H9 (cell line): ENCODE data around the gene ITPR1. TPM values are rescaled to one million over a fixed set of nuclear protein-coding genes. Genes with fewer than 3 reads are reported as not detected.

Source experiments
- DNase-seq: peaks from one replicate; pipeline ENCODE4 v3.0.0-alpha.2; 2017
- H2AFZ ChIP-seq: one replicate; pipeline ENCODE4 v1.6.1; 2013; ENCODE audit warnings: mild to moderate bottlenecking, low read length, control low read depth, moderate library complexity
- H2AK5ac ChIP-seq: 2 replicates; pipeline ENCODE4 v1.6.1; 2013; ENCODE audit warnings: low read length, control low read depth, mixed read lengths; ENCODE audit not compliant: insufficient read length
- H2BK120ac ChIP-seq: one replicate; pipeline ENCODE4 v1.6.1; 2013; ENCODE audit warnings: low read depth, mild to moderate bottlenecking, low read length, control low read depth, inconsistent platforms; ENCODE audit not compliant: poor library complexity, severe bottlenecking
- H2BK12ac ChIP-seq: 2 replicates; pipeline ENCODE4 v1.6.1; 2013; ENCODE audit warnings: low read length, control low read depth, mixed read lengths, low read depth; ENCODE audit not compliant: insufficient read length
- H2BK15ac ChIP-seq: 2 replicates; pipeline ENCODE4 v1.6.1; 2013; ENCODE audit warnings: low read depth, low read length, control low read depth
- H2BK20ac ChIP-seq: one replicate; pipeline ENCODE4 v1.6.1; 2013; ENCODE audit warnings: low read depth, mild to moderate bottlenecking, low read length, control low read depth, inconsistent platforms; ENCODE audit not compliant: poor library complexity, severe bottlenecking
- H2BK5ac ChIP-seq: 2 replicates; pipeline ENCODE4 v1.6.1; 2013; ENCODE audit warnings: low read length, control low read depth, mixed read lengths; ENCODE audit not compliant: insufficient read length
- H3K14ac ChIP-seq: 2 replicates; pipeline ENCODE4 v1.6.1; 2013; ENCODE audit warnings: low read length, control low read depth; ENCODE audit not compliant: insufficient read depth
- H3K18ac ChIP-seq: 2 replicates; pipeline ENCODE4 v1.6.1; 2013; ENCODE audit warnings: low read depth, mild to moderate bottlenecking, mixed read lengths, low read length, control low read depth; ENCODE audit not compliant: insufficient read length
- H3K23ac ChIP-seq: 2 replicates; pipeline ENCODE4 v1.6.1; 2013; ENCODE audit warnings: low read length, control low read depth, mixed read lengths, low read depth; ENCODE audit not compliant: insufficient read length
- H3K23me2 ChIP-seq: 2 replicates; pipeline ENCODE4 v1.6.1; 2013; ENCODE audit warnings: low read depth, mild to moderate bottlenecking, mixed read lengths, low read length, control low read depth; ENCODE audit not compliant: insufficient read length, poor library complexity, severe bottlenecking
- H3K27ac ChIP-seq: 2 replicates; pipeline ENCODE4 v1.5.1; 2013; ENCODE audit warnings: low read length, control low read depth, mixed read lengths, low read depth; ENCODE audit not compliant: insufficient read length
- H3K27me3 ChIP-seq: 2 replicates; pipeline ENCODE4 v1.6.1; 2013; ENCODE audit warnings: low read length, control low read depth, inconsistent platforms; ENCODE audit not compliant: insufficient read depth
- H3K4ac ChIP-seq: 2 replicates; pipeline ENCODE4 v1.6.1; 2013; ENCODE audit warnings: low read depth, mild to moderate bottlenecking, control low read depth, inconsistent platforms, low read length, moderate library complexity
- H3K4me1 ChIP-seq: 2 replicates; pipeline ENCODE4 v1.6.1; 2013; ENCODE audit warnings: low read length, control low read depth, inconsistent platforms; ENCODE audit not compliant: insufficient read depth
- H3K4me2 ChIP-seq: 2 replicates; pipeline ENCODE4 v1.6.1; 2013; ENCODE audit warnings: low read length, control low read depth, mixed read lengths; ENCODE audit not compliant: insufficient read length, insufficient read depth
- H3K56ac ChIP-seq: 2 replicates; pipeline ENCODE4 v1.6.1; 2013; ENCODE audit warnings: low read depth, mild to moderate bottlenecking, mixed read lengths, low read length, control low read depth; ENCODE audit not compliant: insufficient read length
- H3K79me1 ChIP-seq: 2 replicates; pipeline ENCODE4 v1.6.1; 2013; ENCODE audit warnings: low read depth, mild to moderate bottlenecking, moderate library complexity, low read length, control low read depth, inconsistent platforms; ENCODE audit not compliant: insufficient read depth, poor library complexity, severe bottlenecking
- H3K79me2 ChIP-seq: 2 replicates; pipeline ENCODE4 v1.6.1; 2013; ENCODE audit warnings: low read length, control low read depth, inconsistent platforms; ENCODE audit not compliant: insufficient read depth
- H3K9ac ChIP-seq: 2 replicates; pipeline ENCODE4 v1.6.1; 2013; ENCODE audit warnings: low read length, control low read depth, mixed read lengths; ENCODE audit not compliant: insufficient read length; ENCODE audit errors: extremely low read depth
- H3K9me3 ChIP-seq: one replicate; pipeline ENCODE4 v1.6.1; 2013; ENCODE audit warnings: low read depth, low read length, inconsistent platforms; ENCODE audit not compliant: control insufficient read depth
- H3T11ph ChIP-seq: one replicate; pipeline ENCODE4 v1.6.1; 2013; ENCODE audit warnings: mild to moderate bottlenecking, low read length, control low read depth, inconsistent platforms
- H4K20me1 ChIP-seq: one replicate; pipeline ENCODE4 v1.6.1; 2013; ENCODE audit not compliant: control insufficient read depth, insufficient read length, insufficient read depth
- H4K5ac ChIP-seq: 2 replicates; pipeline ENCODE4 v1.6.1; 2013; ENCODE audit warnings: low read depth, mild to moderate bottlenecking, mixed read lengths, low read length, control low read depth; ENCODE audit not compliant: insufficient read length
- H4K8ac ChIP-seq: replicated peaks from 2 replicates; pipeline ENCODE4 v1.6.1; 2013; ENCODE audit warnings: low read length, control low read depth, mixed read lengths, low read depth; ENCODE audit not compliant: insufficient read length
- H4K91ac ChIP-seq: 2 replicates; pipeline ENCODE4 v1.6.1; 2013; ENCODE audit warnings: low read depth, mild to moderate bottlenecking, moderate library complexity, mixed read lengths, low read length, control low read depth; ENCODE audit not compliant: insufficient read length
- H3K27ac Mint-ChIP-seq, 3 experiments: 2 replicates in 2 of 3; 3 replicates in 1 of 3; pipeline ENCODE4 v1.8.0; 2020 to 2021; ENCODE audit warnings: mixed read lengths in 3 of 3, mild to moderate bottlenecking in 1 of 3, moderate library complexity in 1 of 3
- H3K27me3 Mint-ChIP-seq: 2 replicates; pipeline ENCODE4 v1.8.0; 2021; ENCODE audit warnings: low read depth, mild to moderate bottlenecking, moderate library complexity, mixed read lengths
- H3K36me3 Mint-ChIP-seq, 3 experiments: 2 replicates in 2 of 3; 3 replicates in 1 of 3; pipeline ENCODE4 v1.8.0; 2020 to 2021; ENCODE audit warnings: low read depth in 3 of 3, mixed read lengths in 3 of 3; ENCODE audit not compliant: insufficient read depth in 1 of 3
- H3K4me1 Mint-ChIP-seq, 2 experiments: 2 replicates each; pipeline ENCODE4 v1.8.0; 2020; ENCODE audit warnings: mixed read lengths in 2 of 2
- H3K4me3 Mint-ChIP-seq, 2 experiments: 2 replicates in 1 of 2; 3 replicates in 1 of 2; pipeline ENCODE4 v1.8.0; 2020 to 2021; ENCODE audit warnings: mild to moderate bottlenecking in 2 of 2, mixed read lengths in 2 of 2, moderate library complexity in 1 of 2
- H3K9me3 Mint-ChIP-seq, 2 experiments: 2 replicates in 1 of 2; 3 replicates in 1 of 2; pipeline ENCODE4 v1.8.0; 2020; ENCODE audit warnings: mild to moderate bottlenecking in 2 of 2, mixed read lengths in 2 of 2, moderate library complexity in 1 of 2
- WGBS: extraction: QIAGEN DNeasy Blood & Tissue Kit; methylation state at CpG from one replicate; pipeline ENCODE4 v1.1.7; 2013; ENCODE audit warnings: missing lambda C conversion rate, low lambda C conversion rate, mixed read lengths; ENCODE audit not compliant: insufficient read length; ENCODE audit errors: extremely low coverage; 5-methylcytosine and 5-hydroxymethylcytosine counted together
- total RNA-seq: library from RNA; stranded (reverse); gene quantifications from 2 replicates; pipeline ENCODE4 v1.2.1, GENCODE V29; 2021
- TF ChIP-seq, protein P1 (sequence below): fragments of 200-600 bp; sonication (generic); conservative IDR thresholded peaks from 3 replicates; pipeline ENCODE4 v1.8.0; 2021; ENCODE audit warnings: antibody characterized with exemption, mild to moderate bottlenecking

ITPR1 gene
- total RNA-seq, 1 experiment from 2014 or later: 4.2 TPM

DNA sequence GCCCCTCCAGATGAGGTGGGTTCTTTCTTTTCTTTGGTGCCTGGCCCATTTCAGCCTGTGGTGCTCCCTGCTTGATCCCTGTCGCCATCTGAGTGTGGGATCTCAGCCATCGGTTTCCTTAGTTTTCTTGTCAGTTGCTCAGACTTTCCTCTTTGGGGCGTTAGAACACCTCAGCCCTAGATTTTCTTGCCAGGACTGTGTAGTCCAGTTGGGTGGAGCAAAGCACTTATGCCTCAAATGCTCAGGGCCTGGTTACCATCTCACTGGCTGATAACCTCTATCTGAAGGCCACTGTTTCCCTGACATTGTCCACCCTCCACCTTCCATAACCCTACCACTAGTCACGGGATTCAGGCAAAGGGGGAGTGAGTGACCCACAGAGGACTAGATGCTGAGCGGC, 277.4 kb downstream of the ITPR1 start:
- TF ChIP-seq, protein P1, sequence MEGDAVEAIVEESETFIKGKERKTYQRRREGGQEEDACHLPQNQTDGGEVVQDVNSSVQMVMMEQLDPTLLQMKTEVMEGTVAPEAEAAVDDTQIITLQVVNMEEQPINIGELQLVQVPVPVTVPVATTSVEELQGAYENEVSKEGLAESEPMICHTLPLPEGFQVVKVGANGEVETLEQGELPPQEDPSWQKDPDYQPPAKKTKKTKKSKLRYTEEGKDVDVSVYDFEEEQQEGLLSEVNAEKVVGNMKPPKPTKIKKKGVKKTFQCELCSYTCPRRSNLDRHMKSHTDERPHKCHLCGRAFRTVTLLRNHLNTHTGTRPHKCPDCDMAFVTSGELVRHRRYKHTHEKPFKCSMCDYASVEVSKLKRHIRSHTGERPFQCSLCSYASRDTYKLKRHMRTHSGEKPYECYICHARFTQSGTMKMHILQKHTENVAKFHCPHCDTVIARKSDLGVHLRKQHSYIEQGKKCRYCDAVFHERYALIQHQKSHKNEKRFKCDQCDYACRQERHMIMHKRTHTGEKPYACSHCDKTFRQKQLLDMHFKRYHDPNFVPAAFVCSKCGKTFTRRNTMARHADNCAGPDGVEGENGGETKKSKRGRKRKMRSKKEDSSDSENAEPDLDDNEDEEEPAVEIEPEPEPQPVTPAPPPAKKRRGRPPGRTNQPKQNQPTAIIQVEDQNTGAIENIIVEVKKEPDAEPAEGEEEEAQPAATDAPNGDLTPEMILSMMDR: no peak
- H3K27ac Mint-ChIP-seq: no peak overlapping the region

More for the DNA sequence above, 277.4 kb downstream of the ITPR1 start:
- Histone ChIP-seq H3K18ac (no peak overlapping the region), H3K4me1 (no peaks in the 10 kb centered on the region), H2BK15ac (no peak overlapping the region), H3K56ac (no peak overlapping the region), H2BK120ac (no peak overlapping the region), H3K4ac (no peak overlapping the region), H3K9me3 (no peaks in the 10 kb centered on the region), H4K5ac (no peak overlapping the region), H3K23me2 (no peaks in the 10 kb centered on the region), H3K9ac (no peak overlapping the region), H2AK5ac (no peak overlapping the region), H3K23ac (no peak overlapping the region), H2BK5ac (no peak overlapping the region), H3T11ph (no peak overlapping the region), H2AFZ (no peak overlapping the region), H4K91ac (no peak overlapping the region), H2BK20ac (no peak overlapping the region), H3K79me2 (no peaks in the 10 kb centered on the region), H3K27ac (no peak overlapping the region), H3K4me2 (no peak overlapping the region), H3K79me1 (no peaks in the 10 kb centered on the region), H3K27me3 (no peaks in the 10 kb centered on the region), H4K8ac (no peak overlapping the region), H4K20me1 (no peaks in the 10 kb centered on the region), H2BK12ac (no peak overlapping the region), H3K14ac (no peak overlapping the region)
- Mint-ChIP-seq H3K4me3 (no peak overlapping the region), H3K27me3 (no peaks in the 10 kb centered on the region), H3K4me1 (no peaks in the 10 kb centered on the region), H3K36me3 (peaks cover 0 to 4% (median 0%) of the 10 kb centered on the region in 3 experiments; a peak in 1 of 7 replicates), H3K9me3 (peaks cover 6 to 9% of the 10 kb centered on the region in 2 experiments; a peak in 4 of 5 replicates)
- DNase-seq: no peak
- no CpG with 5 or more reads among the region's 5 CpGs for WGBS
